ENCODE results near the gene EAF2. TPM values are rescaled to one million over a fixed set of nuclear protein-coding genes. Genes with fewer than 3 reads are reported as not detected.

The EAF2 gene
- 10 to 100 TPM; 14.9 to 19.3 TPM for total RNA-seq

GRCh38 chr3:121834671-121835464 lies at the start of gene EAF2, which contains the start of gene IQCB1:
Gene EAF2 (plus strand): TSS chr3:121835209. CDS start chr3:121835286, 77 bp downstream.
Gene IQCB1 (minus strand): TSS chr3:121835060. CDS start chr3:121828960, 6,100 bp downstream.
- peak within 1 kb of the TSS; percentile 93 to 99 for H3K27ac Mint-ChIP-seq
- DNase-seq (ENCODE audit: low spot score in 2 of 2) (peak; percentile 93 to 96), ATAC-seq (peak; percentile 97 to 98)
- no peaks in the 10 kb centered on the region for H3K9me3 Mint-ChIP-seq
- peaks cover 18 to 28% of the 10 kb centered on the region in 2 donors for H3K36me3 Mint-ChIP-seq

- ATAC-seq = no peak
- no peak for DNase-seq (ENCODE audit: low spot score in 2 of 2)
- H3K27ac Mint-ChIP-seq = no peak overlapping the region
- peaks cover 29 to 31% of the 10 kb centered on the region in 2 donors for H3K36me3 Mint-ChIP-seq
- H3K9me3 Mint-ChIP-seq = no peaks in the 10 kb centered on the region
These were observed 48.5 kb upstream of the EAF2 start for GRCh38 chr3:121786485-121786884.

- H3K36me3 Mint-ChIP-seq = peaks cover 16 to 27% of the 10 kb centered on the region in 2 donors
- ATAC-seq = no peak
- no peaks in the 10 kb centered on the region for H3K9me3 Mint-ChIP-seq
- no peak overlapping the region for H3K27ac Mint-ChIP-seq
- DNase-seq (ENCODE audit: low spot score in 2 of 2) = no peak
These were observed 41.9 kb upstream of the EAF2 start for GRCh38 chr3:121793078-121793477.

- DNase-seq (ENCODE audit: low spot score in 2 of 2) (no peak), ATAC-seq (no peak)
- Mint-ChIP-seq H3K9me3 (no peaks in the 10 kb centered on the region), H3K27ac (no peak overlapping the region), H3K36me3 (peaks cover 3 to 14% of the 10 kb centered on the region in 2 donors)
These were observed 40.6 kb upstream of the EAF2 start for GRCh38 chr3:121794264-121794983.

GRCh38 chr3:121796970-121797369 lies 38.0 kb upstream of the EAF2 start:
- H3K27ac Mint-ChIP-seq = no peak overlapping the region
- H3K36me3 Mint-ChIP-seq = peaks cover 0 to 6% of the 10 kb centered on the region in 2 donors
- no peaks in the 10 kb centered on the region for H3K9me3 Mint-ChIP-seq
- ATAC-seq = no peak
- DNase-seq (ENCODE audit: low spot score in 2 of 2) = no peak

- H3K36me3 Mint-ChIP-seq = peaks cover 8 to 18% of the 10 kb centered on the region in 2 donors
- ATAC-seq (no peak), DNase-seq (ENCODE audit: low spot score in 2 of 2) (no peak)
- H3K27ac Mint-ChIP-seq = no peak overlapping the region
- no peaks in the 10 kb centered on the region for H3K9me3 Mint-ChIP-seq
These were observed 34.1 kb upstream of the EAF2 start for GRCh38 chr3:121800906-121801305.

- no peaks in the 10 kb centered on the region for H3K9me3 Mint-ChIP-seq
- H3K36me3 Mint-ChIP-seq = peaks cover 14 to 23% of the 10 kb centered on the region in 2 donors
- ATAC-seq (no peak), DNase-seq (ENCODE audit: low spot score in 2 of 2) (no peak)
- no peak overlapping the region for H3K27ac Mint-ChIP-seq
These were observed 31.2 kb upstream of the EAF2 start for GRCh38 chr3:121803771-121804320.

GRCh38 chr3:121809249-121809648 lies 25.8 kb upstream of the EAF2 start:
- DNase-seq (ENCODE audit: low spot score in 2 of 2) (no peak), ATAC-seq (peak in 1 of 2 donors; percentile 56)
- H3K27ac Mint-ChIP-seq = no peak overlapping the region
- H3K36me3 Mint-ChIP-seq = peaks cover 14 to 27% of the 10 kb centered on the region in 2 donors
- no peaks in the 10 kb centered on the region for H3K9me3 Mint-ChIP-seq

GRCh38 chr3:121817753-121818152 lies 17.3 kb upstream of the EAF2 start:
- H3K36me3 Mint-ChIP-seq = peaks cover 44 to 70% of the 10 kb centered on the region in 2 donors
- peaks cover 0 to 10% of the 10 kb centered on the region in 2 donors for H3K9me3 Mint-ChIP-seq
- H3K27ac Mint-ChIP-seq = no peak overlapping the region
- ATAC-seq = no peak
- DNase-seq (ENCODE audit: low spot score in 2 of 2) = no peak

- ATAC-seq = no peak
- Mint-ChIP-seq H3K27ac (no peak overlapping the region), H3K9me3 (peaks cover 6 to 18% of the 10 kb centered on the region in 2 donors), H3K36me3 (peaks cover 52 to 78% of the 10 kb centered on the region in 2 donors)
- no peak for DNase-seq (ENCODE audit: low spot score in 2 of 2)
These were observed 16.4 kb upstream of the EAF2 start for GRCh38 chr3:121818578-121818977.

- ATAC-seq = no peak
- no peak overlapping the region for H3K27ac Mint-ChIP-seq
- H3K36me3 Mint-ChIP-seq = peaks cover 54 to 81% of the 10 kb centered on the region in 2 donors
- no peak for DNase-seq (ENCODE audit: low spot score in 2 of 2)
- peaks cover 6 to 18% of the 10 kb centered on the region in 2 donors for H3K9me3 Mint-ChIP-seq
These were observed 15.8 kb upstream of the EAF2 start for GRCh38 chr3:121819236-121819635.

- ATAC-seq (no peak), DNase-seq (ENCODE audit: low spot score in 2 of 2) (no peak)
- no peak overlapping the region for H3K27ac Mint-ChIP-seq
- H3K36me3 Mint-ChIP-seq = peaks cover 66 to 80% of the 10 kb centered on the region in 2 donors
- peaks cover 6 to 13% of the 10 kb centered on the region in 2 donors for H3K9me3 Mint-ChIP-seq
These were observed 13.4 kb upstream of the EAF2 start for GRCh38 chr3:121821421-121822199.

- no peak for ATAC-seq
- no peak for DNase-seq (ENCODE audit: low spot score in 2 of 2)
- Mint-ChIP-seq H3K36me3 (peaks cover 57 to 80% of the 10 kb centered on the region in 2 donors), H3K27ac (no peak overlapping the region), H3K9me3 (peaks cover 6 to 8% of the 10 kb centered on the region in 2 donors)
These were observed 12.0 kb upstream of the EAF2 start for GRCh38 chr3:121822973-121823372.

GRCh38 chr3:121834157-121834670 lies 795 bp upstream of the EAF2 start:
- peak overlapping the region; percentile 93 to 99 for H3K27ac Mint-ChIP-seq
- peak in 1 of 2 donors; percentile 4 for DNase-seq (ENCODE audit: low spot score in 2 of 2)

GRCh38 chr3:121835465-121835801 lies 424 bp downstream of the EAF2 start:
- DNase-seq (ENCODE audit: low spot score in 2 of 2) (no peak), ATAC-seq (peak in 1 of 2 donors; percentile 35)
- H3K9me3 Mint-ChIP-seq = no peaks in the 10 kb centered on the region
- peak overlapping the region; percentile 93 to 99 for H3K27ac Mint-ChIP-seq
- H3K36me3 Mint-ChIP-seq = peaks cover 18 to 28% of the 10 kb centered on the region in 2 donors

More at GRCh38 chr3:121834157-121834670, 795 bp upstream of the EAF2 start:
- H3K9me3 Mint-ChIP-seq = no peaks in the 10 kb centered on the region
- no peak for ATAC-seq
- H3K36me3 Mint-ChIP-seq = peaks cover 18 to 28% of the 10 kb centered on the region in 2 donors

- Mint-ChIP-seq H3K27ac (peak overlapping the region; percentile 93 to 99), H3K9me3 (no peaks in the 10 kb centered on the region), H3K36me3 (peaks cover 18 to 28% of the 10 kb centered on the region in 2 donors)
- no peak for DNase-seq (ENCODE audit: low spot score in 2 of 2)
- no peak for ATAC-seq
These were observed 1.1 kb downstream of the EAF2 start for GRCh38 chr3:121836064-121836463.
